H1 (cell line): ENCODE data around the gene RHEB. TPM values are rescaled to one million over a fixed set of nuclear protein-coding genes. Genes with fewer than 3 reads are reported as not detected.
A peak's percentile ranks its signal among the peaks of the same experiment; 100 is the strongest.

Experiments used
- CTCF ChIA-PET: fragments of 300-600 bp; sonication (Branson Sonifier 250); formaldehyde crosslinking; loops from one replicate; lab custom pipeline; 2021; ENCODE audit not compliant: partially characterized antibody; lab: Charles Lee
- POLR2A ChIA-PET: fragments of 300-600 bp; sonication (Branson Sonifier 250); formaldehyde crosslinking; loops from one replicate; lab custom pipeline; 2021; ENCODE audit warnings: inconsistent platforms; ENCODE audit not compliant: partially characterized antibody; lab: Charles Lee
- DNase-seq, 2 experiments: peaks; one replicate each; pipeline versions ENCODE4 v3.0.0 to v3.0.0-alpha.2; 2010 to 2022; ENCODE audit warnings: low spot score in 2 of 2, low read depth in 1 of 2, mixed read lengths in 1 of 2
- FAIRE-seq: peaks from 2 replicates; lab custom pipeline; 2011; peaks lifted over from hg19 to GRCh38; lab: Jason Lieb, UNC
- H2AFZ ChIP-seq: 2 replicates; pipeline ENCODE4 v1.8.1; 2012; ENCODE audit warnings: low read length, inconsistent platforms
- H2AK5ac ChIP-seq: 2 replicates; pipeline ENCODE4 v1.6.1; 2013; ENCODE audit warnings: low read depth, low read length
- H2BK120ac ChIP-seq: replicated peaks from 2 replicates; pipeline ENCODE3; 2013; ENCODE audit warnings: low read depth, low read length, inconsistent platforms
- H2BK12ac ChIP-seq: 2 replicates; pipeline ENCODE4 v1.6.1; 2013; ENCODE audit warnings: low read depth, low read length
- H2BK15ac ChIP-seq: 2 replicates; pipeline ENCODE4 v1.6.1; 2013; ENCODE audit warnings: low read length
- H2BK20ac ChIP-seq: 2 replicates; pipeline ENCODE4 v1.6.1; 2013; ENCODE audit warnings: low read length
- H2BK5ac ChIP-seq: 2 replicates; pipeline ENCODE4 v1.6.1; 2013; ENCODE audit warnings: low read depth, low read length
- H3K14ac ChIP-seq: 2 replicates; pipeline ENCODE4 v1.6.1; 2013; ENCODE audit warnings: inconsistent platforms; ENCODE audit not compliant: insufficient read length
- H3K18ac ChIP-seq: 2 replicates; pipeline ENCODE4 v1.6.1; 2013; ENCODE audit warnings: low read length; ENCODE audit errors: extremely low read depth
- H3K23ac ChIP-seq: 2 replicates; pipeline ENCODE4 v1.6.1; 2013; ENCODE audit warnings: inconsistent platforms; ENCODE audit not compliant: insufficient read length
- H3K23me2 ChIP-seq: 2 replicates; pipeline ENCODE4 v1.6.1; 2013; ENCODE audit warnings: low read depth, low read length
- H3K27ac ChIP-seq: 2 replicates; pipeline ENCODE4 v1.6.1; 2011; ENCODE audit warnings: low read depth, low read length, inconsistent platforms
- H3K27me3 ChIP-seq, 4 experiments: replicated peaks in 1 of 4; 1 replicate in 1 of 4; 2 replicates in 3 of 4; pipeline versions ENCODE4 v1.6.1 to v1.8.1; 2011 to 2013; ENCODE audit warnings: low read length in 3 of 4, mild to moderate bottlenecking in 3 of 4, inconsistent platforms in 2 of 4, mixed read lengths in 2 of 4, moderate library complexity in 1 of 4; ENCODE audit not compliant: control insufficient read depth in 3 of 4, insufficient read depth in 3 of 4; ENCODE audit errors: extremely low read depth in 1 of 4
- H3K36me3 ChIP-seq, 4 experiments: 2 replicates each; pipeline versions ENCODE4 v1.6.1 to v1.8.1; 2011 to 2013; ENCODE audit warnings: mild to moderate bottlenecking in 4 of 4, low read length in 3 of 4, moderate library complexity in 2 of 4, control low read depth in 1 of 4, inconsistent platforms in 1 of 4; ENCODE audit not compliant: insufficient read depth in 4 of 4, control insufficient read depth in 2 of 4
- H3K4ac ChIP-seq: replicated peaks from 2 replicates; pipeline ENCODE3; 2013; ENCODE audit warnings: low read length, low read depth, mixed read lengths, inconsistent platforms; ENCODE audit not compliant: insufficient read length
- H3K4me1 ChIP-seq, 4 experiments: replicated peaks in 1 of 4; 1 replicate in 1 of 4; 2 replicates in 3 of 4; pipeline versions ENCODE4 v1.6.1 to v1.8.1; 2011 to 2013; ENCODE audit warnings: low read length in 3 of 4, inconsistent platforms in 2 of 4, mixed read lengths in 1 of 4; ENCODE audit not compliant: insufficient read depth in 4 of 4, control insufficient read depth in 3 of 4
- H3K4me2 ChIP-seq, 2 experiments: 2 replicates each; pipeline versions ENCODE4 v1.6.1 to v1.8.1; 2011 to 2013; ENCODE audit warnings: low read depth in 2 of 2, low read length in 2 of 2, control low read depth in 1 of 2, inconsistent platforms in 1 of 2, mild to moderate bottlenecking in 1 of 2; ENCODE audit not compliant: insufficient read depth in 1 of 2
- H3K4me3 ChIP-seq, 4 experiments: fragments of 200-600, 300-600 bp in 1 of 4; sonication (generic), shearing (Covaris generic), sonication (Bioruptor Twin) in 1 of 4; 2 replicates each; pipeline versions ENCODE4 v1.5.1 to v1.8.1; 2011 to 2016; ENCODE audit warnings: low read length in 4 of 4, low read depth in 3 of 4, control low read depth in 2 of 4, inconsistent platforms in 2 of 4, mild to moderate bottlenecking in 2 of 4, mixed read lengths in 1 of 4, moderate library complexity in 1 of 4; ENCODE audit not compliant: insufficient read depth in 2 of 4; ENCODE audit errors: extremely low read depth in 1 of 4
- H3K56ac ChIP-seq: replicated peaks from 2 replicates; pipeline ENCODE3; 2013; ENCODE audit warnings: low read depth, mild to moderate bottlenecking, mixed read lengths, low read length, inconsistent platforms; ENCODE audit not compliant: insufficient read length
- H3K79me1 ChIP-seq: 2 replicates; pipeline ENCODE4 v1.6.1; 2013; ENCODE audit warnings: low read depth, low read length, control low read depth
- H3K79me2 ChIP-seq, 2 experiments: 2 replicates each; pipeline versions ENCODE4 v1.6.1 to v1.8.1; 2012 to 2013; ENCODE audit warnings: low read length in 2 of 2, mild to moderate bottlenecking in 2 of 2, inconsistent platforms in 1 of 2; ENCODE audit not compliant: insufficient read depth in 2 of 2, control insufficient read depth in 1 of 2
- H3K9ac ChIP-seq, 4 experiments: replicated peaks in 1 of 4; 1 replicate in 1 of 4; 2 replicates in 3 of 4; pipeline versions ENCODE4 v1.6.1 to v1.8.1; 2011 to 2013; ENCODE audit warnings: low read depth in 3 of 4, low read length in 3 of 4, control low read depth in 2 of 4, mild to moderate bottlenecking in 2 of 4, moderate library complexity in 2 of 4, inconsistent platforms in 1 of 4; ENCODE audit errors: extremely low read depth in 1 of 4
- H3K9me3 ChIP-seq, 2 experiments: 2 replicates each; pipeline versions ENCODE4 v1.6.1 to v1.8.1; 2012 to 2013; ENCODE audit warnings: mild to moderate bottlenecking in 2 of 2, moderate library complexity in 2 of 2, control low read depth in 1 of 2, inconsistent platforms in 1 of 2, low read depth in 1 of 2, low read length in 1 of 2, mixed read lengths in 1 of 2; ENCODE audit not compliant: insufficient read depth in 2 of 2
- H4K20me1 ChIP-seq, 2 experiments: replicated peaks in 1 of 2; 2 replicates each; pipeline versions ENCODE3 to v1.8.1; 2011 to 2013; ENCODE audit warnings: inconsistent platforms in 2 of 2, low read length in 2 of 2, mild to moderate bottlenecking in 1 of 2; ENCODE audit not compliant: insufficient read depth in 2 of 2, control insufficient read depth in 1 of 2
- H4K5ac ChIP-seq: 2 replicates; pipeline ENCODE4 v1.6.1; 2013; ENCODE audit warnings: low read length, low read depth, mixed read lengths, inconsistent platforms; ENCODE audit not compliant: insufficient read length
- H4K8ac ChIP-seq: 2 replicates; pipeline ENCODE4 v1.8.0; 2013; ENCODE audit warnings: mild to moderate bottlenecking, moderate library complexity, low read length, inconsistent platforms; ENCODE audit not compliant: insufficient read depth; ENCODE audit errors: extremely low read depth
- H4K91ac ChIP-seq: replicated peaks from 2 replicates; pipeline ENCODE3; 2013; ENCODE audit warnings: low read length, mixed read lengths, inconsistent platforms; ENCODE audit not compliant: insufficient read length
- ASH2L ChIP-seq: fragments of 200-600, 300-600 bp; sonication (generic); IDR thresholded peaks from one replicate; pipeline ENCODE4 v1.7.1; 2017; ENCODE audit warnings: low read length
- BACH1 ChIP-seq: IDR thresholded peaks from 2 replicates; pipeline ENCODE4 v1.6.1; 2012; ENCODE audit warnings: low read length, improper control_type of control experiment
- EZH2 ChIP-seq: fragments of 200-600 bp; sonication (generic); IDR thresholded peaks from 2 replicates; pipeline ENCODE4 v1.7.1; 2012; ENCODE audit warnings: low read depth, mild to moderate bottlenecking, moderate library complexity, low read length, inconsistent platforms; ENCODE audit not compliant: severe bottlenecking
- FOSL1 ChIP-seq: IDR thresholded peaks from 2 replicates; pipeline ENCODE4 v1.6.1; 2011; ENCODE audit warnings: mild to moderate bottlenecking, low read depth, low read length, moderate library complexity; ENCODE audit not compliant: insufficient read depth
- GTF2F1 ChIP-seq: IDR thresholded peaks from 2 replicates; pipeline ENCODE4 v1.6.1; 2012; ENCODE audit warnings: low read depth, low read length, improper control_type of control experiment, borderline replicate concordance
- HDAC6 ChIP-seq: IDR thresholded peaks from one replicate; pipeline ENCODE4 v1.7.1; 2012; ENCODE audit warnings: low read depth, mild to moderate bottlenecking, inconsistent platforms, low read length, moderate library complexity
- JUN ChIP-seq: IDR thresholded peaks from 2 replicates; pipeline ENCODE4 v1.6.1; 2011; ENCODE audit warnings: low read depth, mild to moderate bottlenecking, improper control_type of control experiment, low read length
- JUND ChIP-seq: IDR thresholded peaks from 2 replicates; pipeline ENCODE4 v1.6.1; 2011; ENCODE audit warnings: mild to moderate bottlenecking, improper control_type of control experiment, low read length
- SIX5 ChIP-seq: IDR thresholded peaks from 2 replicates; pipeline ENCODE4 v1.6.1; 2011; ENCODE audit warnings: mild to moderate bottlenecking, low read depth, low read length
- TCF12 ChIP-seq: IDR thresholded peaks from 2 replicates; pipeline ENCODE4 v1.6.1; 2011; ENCODE audit warnings: low read depth, mild to moderate bottlenecking, low read length
- YY1 ChIP-seq: IDR thresholded peaks from 2 replicates; pipeline ENCODE4 v1.6.1; 2011; ENCODE audit warnings: low read depth, mild to moderate bottlenecking, low read length
- ZNF274 ChIP-seq: IDR thresholded peaks from 2 replicates; pipeline ENCODE4 v1.7.0; 2012; ENCODE audit warnings: low read length, borderline replicate concordance; ENCODE audit errors: extremely low read depth
- WGBS, 2 experiments: shearing (Covaris generic) in 1 of 2; methylation state at CpG; one replicate each; pipeline versions ENCODE4 v1.1.6 to v1.1.7; 2013 to 2015; ENCODE audit warnings: low lambda C conversion rate in 2 of 2, mixed read lengths in 2 of 2, inconsistent platforms in 1 of 2, low coverage in 1 of 2, missing lambda C conversion rate in 1 of 2; ENCODE audit not compliant: insufficient replicate concordance in 2 of 2, insufficient coverage in 1 of 2, insufficient read length in 1 of 2; ENCODE audit errors: extremely low coverage in 1 of 2, missing lambda C conversion rate in 1 of 2; 5-methylcytosine and 5-hydroxymethylcytosine counted together
- polyA plus RNA-seq, 7 experiments: library from polyadenylated mRNA; depleted of rRNA in 3 of 7; stranded (reverse) in 5 of 7; unstranded in 2 of 7; fragments of >200 nt in 5 of 7; fragments of 200-250 nt in 2 of 7; gene quantifications; 1 replicate in 5 of 7; 2 replicates in 1 of 7; 4 replicates in 1 of 7; pipeline versions ENCODE4 v1.2.1 to v1.2.3, GENCODE V29; 2011 to 2013; ENCODE audit warnings: missing spikeins in 2 of 7, mixed read lengths in 2 of 7
- total RNA-seq: library from RNA; stranded (reverse); fragmentation: NEBNext Ultra II Directional; extraction: Animal tissue kit (Norgen Biotek cat#: 25700); gene quantifications from 2 replicates; pipeline ENCODE4 v1.2.1, GENCODE V29; 2021

The RHEB gene
- total and polyA plus RNA-seq, 2 of the 8 experiments (the other 6 are each of a cell fraction or from before 2014, with no cell fraction given) = 60.8 to 132 TPM

- Histone ChIP-seq H2AK5ac (no peak overlapping the region), H4K5ac (no peak overlapping the region), H3K56ac (no peak overlapping the region), H3K79me2 (no peaks in the 10 kb centered on the region), H2AFZ (no peak overlapping the region), H3K27ac (no peak overlapping the region), H3K27me3 (peaks cover 0 to 12% (median 7%) of the 10 kb centered on the region in 4 experiments; a peak in 5 of 7 replicates), H3K14ac (no peak overlapping the region), H4K8ac (no peak overlapping the region), H3K9ac (no peak overlapping the region), H4K20me1 (no peaks in the 10 kb centered on the region), H3K79me1 (no peaks in the 10 kb centered on the region), H3K36me3 (no peaks in the 10 kb centered on the region), H3K23me2 (no peaks in the 10 kb centered on the region; the same call in 1 of the 2 replicates), H3K4me3 (no peak overlapping the region), H3K4me2 (no peak overlapping the region), H2BK20ac (0 out of 2 replicates have a peak overlapping the region, but pooled peaks have one; percentile 16), H2BK12ac (0 out of 2 replicates have a peak overlapping the region, but pooled peaks have one; percentile 60), H2BK15ac (no peak overlapping the region), H3K4me1 (peaks cover 0 to 16% (median 7%) of the 10 kb centered on the region in 4 experiments; a peak in 5 of 7 replicates), H3K18ac (no peak overlapping the region), H3K23ac (no peak overlapping the region), H4K91ac (no peak overlapping the region), H3K4ac (no peak overlapping the region), H2BK120ac (no peak overlapping the region), H3K9me3 (no peaks in the 10 kb centered on the region), H2BK5ac (no peak overlapping the region)
- DNase-seq (no peak), FAIRE-seq (no peak)
- POLR2A ChIA-PET = interaction anchor here (1.5 to 2.7 kb wide), 3 partner anchors 10 to 79 kb away, joined by 4 to 11 read pairs (median 8); partner anchors contain the start of gene CRYGN
- 93% methylated on average over 9 of the region's 9 CpGs; no CpG with 5 or more reads in 1 of the 2 experiments for WGBS, 2 experiments
- CTCF ChIA-PET = interaction anchor here (0.6 to 13.7 kb wide), 20 partner anchors 9 to 310 kb away, joined by 3 to 185 read pairs (median 6); partner anchors contain the start of gene CRYGN
- TF ChIP-seq ASH2L (no peak), ZNF274 (no peak), SIX5 (no peak), FOSL1 (no peak), JUN (no peak), HDAC6 (no peak), EZH2 (no peak), JUND (no peak), TCF12 (no peak), GTF2F1 (no peak), BACH1 (no peak), YY1 (no peak)
Measured at GRCh38 chr7:151449990-151450389, 69.7 kb downstream of the RHEB start.
